ACC112 (cell line): ENCODE measurements around the gene MAML3.
A peak's percentile ranks its signal among the peaks of the same experiment; 100 is the strongest.

Source experiments
- H2AFZ ChIP-seq: fragments of 200-600 bp; sonication (generic); one replicate; pipeline ENCODE4 v1.6.0; 2017; ENCODE audit warnings: antibody characterized with exemption, low read length; ENCODE audit not compliant: unreplicated experiment
- H3K27ac ChIP-seq: fragments of 200-600 bp; sonication (generic); 2 replicates; pipeline ENCODE4 v1.5.1; 2014; ENCODE audit warnings: low read depth, mild to moderate bottlenecking, antibody characterized with exemption, low read length, moderate library complexity
- H3K27me3 ChIP-seq: fragments of 200-600 bp; sonication (generic); 2 replicates; pipeline ENCODE4 v1.6.1; 2014; ENCODE audit warnings: mild to moderate bottlenecking, antibody characterized with exemption, low read length, moderate library complexity, mixed read lengths; ENCODE audit not compliant: insufficient read depth
- H3K36me3 ChIP-seq: fragments of 200-600 bp; sonication (generic); 2 replicates; pipeline ENCODE4 v1.6.1; 2016; ENCODE audit warnings: mild to moderate bottlenecking, antibody characterized with exemption, low read length, moderate library complexity, mixed read lengths; ENCODE audit not compliant: insufficient read depth
- H3K4me1 ChIP-seq: fragments of 200-600 bp; sonication (generic); one replicate; pipeline ENCODE4 v1.6.1; 2016; ENCODE audit warnings: low read length, mixed read lengths; ENCODE audit not compliant: insufficient read depth, unreplicated experiment, control insufficient read depth
- H3K4me3 ChIP-seq: fragments of 200-600 bp; sonication (generic); 2 replicates; pipeline ENCODE4 v1.5.1; 2014; ENCODE audit warnings: mild to moderate bottlenecking, low read depth, low read length
- H3K79me2 ChIP-seq: fragments of 200-600 bp; sonication (generic); one replicate; pipeline ENCODE4 v1.6.0; 2016; ENCODE audit warnings: low read length; ENCODE audit not compliant: control insufficient read depth, unreplicated experiment, insufficient read depth

MAML3 gene

DNA sequence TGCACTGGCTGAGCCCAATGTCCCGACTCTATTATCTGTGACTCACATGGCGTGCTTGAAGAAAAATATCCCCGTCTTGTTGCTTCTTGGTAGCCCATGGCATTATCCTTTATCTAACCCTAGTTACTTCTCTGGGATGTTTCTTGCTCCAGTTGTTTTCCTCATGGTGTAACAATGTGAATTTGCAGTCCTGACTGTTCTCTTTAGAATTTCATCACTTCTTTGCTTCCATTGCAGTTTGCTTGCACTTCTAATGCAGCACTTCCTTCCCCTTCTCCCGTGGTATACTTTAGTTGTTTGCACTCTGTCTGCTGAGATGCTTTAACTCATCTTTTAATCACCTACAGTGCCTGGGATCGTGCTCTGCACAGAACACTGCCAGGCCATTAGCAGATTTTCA is 126.9 kb downstream of the MAML3 start:
- Histone ChIP-seq H3K4me3 (no peak overlapping the region), H3K4me1 (no peaks in the 10 kb centered on the region), H3K27me3 (no peaks in the 10 kb centered on the region), H3K27ac (no peak overlapping the region), H3K36me3 (no peaks in the 10 kb centered on the region), H3K79me2 (no peaks in the 10 kb centered on the region), H2AFZ (no peak overlapping the region)

DNA sequence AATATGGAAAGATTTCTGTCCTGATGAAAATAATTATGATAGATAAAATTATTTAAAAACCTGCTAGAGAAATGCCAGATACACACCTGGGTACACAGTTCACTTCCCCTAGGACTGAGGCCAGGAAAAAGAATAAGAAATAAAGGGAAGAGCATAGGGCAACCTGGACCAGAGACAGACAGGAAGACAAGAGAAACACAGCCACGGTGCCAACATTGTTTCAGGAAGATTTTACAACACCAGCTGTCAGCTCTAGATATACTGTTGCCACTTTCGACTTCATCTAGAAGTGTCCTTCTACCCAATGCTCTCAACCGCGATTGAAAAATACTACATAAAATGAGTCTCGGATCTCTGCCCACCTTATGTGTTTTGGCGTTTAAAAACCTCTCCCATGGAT is 128.5 kb downstream of the MAML3 start:
- Histone ChIP-seq H3K4me1 (no peaks in the 10 kb centered on the region), H3K27me3 (no peaks in the 10 kb centered on the region), H2AFZ (no peak overlapping the region)

DNA sequence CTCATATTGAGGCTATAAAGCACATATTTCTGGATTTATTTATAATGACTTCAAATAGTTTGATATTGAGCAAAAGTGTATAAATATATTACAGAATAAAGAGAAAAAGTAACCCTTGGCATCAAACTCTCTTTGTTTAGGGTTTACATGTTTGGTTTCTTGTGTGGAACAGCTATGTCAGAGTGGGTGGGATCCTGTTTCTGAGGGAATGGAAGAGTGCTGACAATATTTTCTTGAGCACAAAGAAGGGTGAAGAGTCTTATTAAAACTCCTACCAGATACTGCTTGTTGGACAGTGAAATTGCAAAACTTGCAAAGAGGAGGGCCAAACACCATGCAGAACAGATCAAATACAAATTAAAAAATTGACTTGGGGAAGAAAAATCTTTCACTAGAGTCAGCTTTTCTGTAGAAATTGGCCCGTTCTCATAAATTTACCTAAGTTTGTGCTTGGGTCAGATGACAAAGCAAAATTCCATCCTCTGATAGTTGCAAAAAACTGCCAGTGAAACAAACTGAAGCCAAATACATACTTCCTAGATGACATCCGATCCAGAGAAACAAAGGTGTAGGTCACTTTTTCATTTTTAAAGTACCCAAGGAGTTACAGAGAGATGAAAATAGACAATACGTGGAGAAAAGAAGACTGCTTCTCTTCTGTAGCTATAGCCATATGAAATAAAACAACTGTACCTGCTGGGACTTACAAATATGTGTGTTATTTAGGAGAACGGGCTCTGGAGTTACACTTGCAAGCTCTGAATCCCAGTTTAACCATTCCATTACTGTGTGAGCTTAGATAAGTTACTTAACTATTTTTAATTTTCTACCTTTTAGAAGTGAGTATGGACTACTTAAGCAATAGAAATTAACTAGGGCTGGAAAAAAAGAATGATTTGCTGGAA is 133.3 kb downstream of the MAML3 start:
- Histone ChIP-seq H2AFZ (no peak overlapping the region), H3K79me2 (no peaks in the 10 kb centered on the region), H3K36me3 (no peaks in the 10 kb centered on the region), H3K4me3 (no peak overlapping the region), H3K27ac (no peak overlapping the region), H3K4me1 (no peaks in the 10 kb centered on the region), H3K27me3 (no peaks in the 10 kb centered on the region)

More for the DNA sequence above, 128.5 kb downstream of the MAML3 start:
- Histone ChIP-seq H3K4me3 (no peak overlapping the region), H3K79me2 (no peaks in the 10 kb centered on the region), H3K27ac (no peak overlapping the region), H3K36me3 (no peaks in the 10 kb centered on the region)

DNA sequence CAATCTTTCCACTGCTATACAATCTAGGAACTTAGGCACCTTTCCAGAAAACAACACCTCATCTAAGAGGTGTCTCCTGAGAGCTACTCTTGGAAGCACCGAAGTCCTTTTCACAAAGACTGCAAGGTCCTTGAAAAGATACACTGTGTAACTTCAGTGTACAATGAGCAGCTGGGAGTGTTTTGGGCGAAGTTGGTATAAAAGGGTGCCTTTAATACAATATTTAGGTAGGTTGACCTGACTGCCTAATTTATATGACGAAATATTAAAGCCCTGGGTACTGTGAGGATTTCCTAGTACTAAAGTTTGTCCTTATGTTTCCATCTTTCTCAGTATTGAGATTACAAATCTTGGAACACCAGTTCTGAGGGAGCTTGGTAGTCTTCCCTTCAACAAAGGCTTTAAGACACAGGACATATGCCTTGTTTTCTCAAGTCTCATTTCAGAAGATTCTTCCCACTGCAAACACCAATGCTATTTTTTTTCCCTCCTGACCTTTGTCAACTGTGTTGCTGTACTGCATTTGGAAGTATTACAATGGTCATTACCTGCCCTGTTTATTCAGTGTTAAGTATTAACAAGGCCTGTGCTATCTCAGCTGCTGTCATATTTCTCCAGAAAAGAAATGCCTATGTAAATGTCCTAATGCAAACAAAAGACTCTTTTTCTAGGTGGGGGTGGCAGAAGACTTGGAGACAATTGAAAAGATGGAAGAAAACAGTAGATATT is 134.2 kb downstream of the MAML3 start:
- H3K27me3 ChIP-seq = no peaks in the 10 kb centered on the region
- H3K4me3 ChIP-seq = no peak overlapping the region
- no peaks in the 10 kb centered on the region for H3K4me1 ChIP-seq
- no peaks in the 10 kb centered on the region for H3K79me2 ChIP-seq
- H2AFZ ChIP-seq = no peak overlapping the region
- no peaks in the 10 kb centered on the region for H3K36me3 ChIP-seq
- H3K27ac ChIP-seq = no peak overlapping the region

DNA sequence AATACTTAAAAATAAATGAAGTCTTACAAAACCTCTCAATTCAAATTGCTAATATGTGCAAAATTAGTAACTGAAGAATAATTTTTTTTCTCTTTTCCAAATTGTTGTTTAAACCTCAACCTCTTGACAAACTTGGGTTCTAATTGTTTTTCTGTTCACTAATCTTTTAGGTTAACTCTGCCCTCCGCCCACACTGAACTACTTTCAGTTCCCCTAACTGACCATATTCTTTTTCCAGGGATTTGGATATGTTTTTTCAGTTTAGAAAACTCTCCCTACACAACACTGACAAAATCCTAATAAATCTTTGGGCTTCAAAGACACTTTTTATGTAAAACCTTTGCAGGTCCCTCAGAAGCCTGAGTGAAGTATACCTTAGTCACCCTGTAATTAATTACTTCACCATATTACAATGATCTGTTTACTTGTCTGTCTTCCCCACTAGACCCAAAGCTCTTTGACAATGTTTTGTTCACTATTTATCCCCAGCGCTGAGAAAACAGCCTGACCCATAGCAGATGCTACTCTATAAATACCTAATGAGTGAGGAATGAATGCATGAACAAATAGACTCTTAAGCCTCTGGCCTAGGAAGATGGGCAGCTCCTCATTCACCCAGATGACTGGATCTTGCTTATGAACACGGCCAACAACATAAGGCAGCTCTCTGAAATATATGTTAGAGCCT is 134.9 kb downstream of the MAML3 start:
- Histone ChIP-seq H3K27ac (no peak overlapping the region), H3K4me1 (no peaks in the 10 kb centered on the region), H3K79me2 (no peaks in the 10 kb centered on the region), H3K4me3 (no peak overlapping the region), H2AFZ (no peak overlapping the region), H3K27me3 (no peaks in the 10 kb centered on the region), H3K36me3 (no peaks in the 10 kb centered on the region)

DNA sequence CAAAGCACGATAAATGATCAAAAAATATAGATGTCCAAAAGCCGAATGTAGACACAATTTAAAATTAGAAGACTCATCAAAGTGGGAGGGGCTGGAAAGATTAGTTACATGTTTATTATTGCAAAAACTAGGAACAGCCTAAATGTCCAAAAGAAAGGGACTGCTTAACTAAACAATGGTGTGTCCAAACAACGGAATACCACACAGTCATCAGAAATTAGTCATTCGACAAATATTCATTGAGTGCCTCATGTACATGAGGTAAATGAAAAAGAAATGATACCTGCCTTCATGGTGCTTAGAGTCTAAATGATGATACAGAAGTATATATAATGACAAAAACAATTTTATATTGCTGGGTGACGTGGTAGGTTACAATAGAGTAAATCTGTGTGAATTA is 139.7 kb downstream of the MAML3 start:
- Histone ChIP-seq H3K27ac (no peak overlapping the region), H2AFZ (no peak overlapping the region), H3K4me3 (no peak overlapping the region), H3K27me3 (no peaks in the 10 kb centered on the region), H3K4me1 (peaks cover 14% of the 10 kb centered on the region), H3K79me2 (no peaks in the 10 kb centered on the region), H3K36me3 (no peaks in the 10 kb centered on the region)

DNA sequence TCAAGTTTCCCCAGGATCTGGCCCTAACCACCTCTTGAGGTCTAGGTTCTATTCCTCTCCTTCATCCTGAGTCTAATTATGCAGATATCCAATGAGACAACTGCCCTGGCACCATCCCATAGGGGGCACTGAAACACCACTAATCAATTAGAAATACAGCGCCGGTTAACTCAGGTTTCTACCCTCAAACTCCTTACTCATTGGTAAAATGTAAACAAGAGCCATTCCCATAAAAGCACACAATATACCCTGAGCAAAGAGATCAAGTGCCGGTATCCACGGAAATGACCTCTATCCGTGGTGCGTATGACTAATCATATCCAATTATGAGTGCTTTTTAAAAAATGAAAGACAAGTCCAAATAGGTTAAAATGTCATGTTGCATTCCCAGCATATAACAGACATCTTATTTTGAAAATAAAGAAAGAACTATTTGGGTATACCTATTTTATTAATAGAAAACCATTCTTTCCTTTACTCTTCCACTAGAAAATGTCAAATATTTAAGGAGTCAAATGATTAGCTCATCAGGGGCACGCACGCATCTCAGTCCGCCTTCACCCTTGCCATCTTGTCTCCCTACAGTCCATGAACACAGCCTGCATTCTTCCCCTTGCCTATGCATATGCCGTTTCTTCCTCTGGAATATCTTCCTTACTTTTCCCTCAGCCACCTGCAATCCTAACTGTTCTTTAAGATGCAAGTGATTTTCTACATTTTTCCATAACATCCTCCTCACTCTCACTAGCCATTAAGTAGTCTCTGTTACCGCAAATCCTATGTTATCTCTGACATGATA is 141.1 kb downstream of the MAML3 start:
- no peaks in the 10 kb centered on the region for H3K36me3 ChIP-seq
- no peaks in the 10 kb centered on the region for H3K27me3 ChIP-seq
- H3K4me1 ChIP-seq = peaks cover 14% of the 10 kb centered on the region
- peak overlapping the region; percentile 34 for H2AFZ ChIP-seq
- H3K79me2 ChIP-seq = no peaks in the 10 kb centered on the region
- H3K27ac ChIP-seq = peak overlapping the region; percentile 20; the same call in 1 of the 2 replicates
- no peak overlapping the region for H3K4me3 ChIP-seq

DNA sequence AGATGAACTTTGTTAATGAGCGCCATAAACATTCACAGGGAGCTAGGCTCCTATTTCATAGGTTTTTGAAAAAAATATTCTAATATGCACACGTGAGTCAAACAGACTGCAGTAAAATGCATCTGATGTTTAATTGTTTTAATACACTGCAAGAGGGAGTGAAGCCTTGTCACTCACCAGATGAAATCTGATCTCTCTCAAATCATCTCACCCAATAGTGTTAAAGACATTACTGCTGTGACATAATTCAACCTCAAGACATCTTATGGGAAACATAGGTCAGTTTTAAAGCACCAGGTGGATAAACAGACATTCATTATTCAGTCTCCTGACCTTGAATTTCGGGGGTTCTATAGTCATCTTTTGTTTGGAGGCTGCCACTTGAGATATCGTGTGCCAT is 148.3 kb downstream of the MAML3 start:
- Histone ChIP-seq H3K27ac (no peak overlapping the region), H3K79me2 (no peaks in the 10 kb centered on the region)

DNA sequence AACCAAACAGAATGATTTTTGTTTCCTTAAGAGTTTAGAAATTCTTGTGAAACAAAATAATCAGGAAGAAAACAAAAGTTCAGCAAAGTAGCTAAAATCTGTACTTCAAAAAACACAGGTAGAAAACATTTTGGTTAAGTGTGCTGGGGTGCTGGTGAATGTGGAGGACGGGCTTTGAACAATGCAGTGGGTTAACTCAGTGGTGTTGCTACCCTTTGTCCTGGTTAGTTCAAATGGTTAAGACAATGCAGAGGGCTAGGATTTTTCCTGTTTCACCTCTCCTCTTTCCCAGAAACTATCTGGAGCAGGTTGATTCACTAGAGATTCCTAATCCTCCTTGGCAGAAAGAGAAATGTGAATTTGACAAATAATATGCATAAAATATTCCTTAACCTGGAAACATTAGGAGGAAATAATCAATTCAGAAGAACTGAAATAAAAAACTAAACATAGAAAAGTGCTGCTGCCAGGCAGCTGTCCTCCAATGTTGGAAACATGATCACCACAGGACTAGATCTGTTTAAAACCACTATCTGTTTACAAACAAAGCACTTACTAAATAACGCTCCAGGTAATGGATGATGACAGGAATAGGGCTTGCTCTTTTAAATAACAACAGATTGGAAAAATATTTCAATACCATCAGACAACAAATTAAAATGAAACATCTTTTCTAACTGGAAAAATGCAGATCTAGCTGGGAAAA is 148.9 kb downstream of the MAML3 start:
- H3K27ac ChIP-seq = no peak overlapping the region

More for the DNA sequence above, 148.3 kb downstream of the MAML3 start:
- Histone ChIP-seq H2AFZ (no peak overlapping the region), H3K4me3 (no peak overlapping the region), H3K27me3 (no peaks in the 10 kb centered on the region), H3K36me3 (no peaks in the 10 kb centered on the region), H3K4me1 (peaks cover 6% of the 10 kb centered on the region)

More for the DNA sequence above, 148.9 kb downstream of the MAML3 start:
- no peaks in the 10 kb centered on the region for H3K79me2 ChIP-seq
- H3K36me3 ChIP-seq = no peaks in the 10 kb centered on the region
- peaks cover 6% of the 10 kb centered on the region for H3K4me1 ChIP-seq
- H2AFZ ChIP-seq = peak overlapping the region; percentile 61
- H3K4me3 ChIP-seq = peak overlapping the region; percentile 68
- H3K27me3 ChIP-seq = no peaks in the 10 kb centered on the region
